ENCODE measurements around the gene SLFN13.

DNA sequence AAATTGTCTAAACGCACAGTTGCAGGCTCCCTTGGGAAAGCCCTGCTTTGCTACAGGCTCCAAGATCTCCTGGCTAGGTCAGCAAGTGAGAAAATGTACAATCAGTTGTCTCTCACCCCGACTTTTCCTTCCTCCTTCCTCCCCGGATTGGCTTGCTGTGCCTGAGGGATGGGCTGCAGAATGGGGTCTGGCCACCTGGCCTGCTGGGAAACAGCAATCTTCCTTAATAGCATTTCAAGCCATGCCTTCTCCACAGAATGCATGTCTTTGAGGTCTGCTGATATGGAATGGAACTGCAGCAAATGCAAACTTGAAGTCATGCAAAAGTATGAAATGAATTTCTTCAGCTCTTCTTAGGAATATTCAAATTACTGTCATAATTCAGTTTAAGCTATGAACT lies 42.9 kb upstream of the SLFN13 start:
- TF ChIP-seq, protein P1, sequence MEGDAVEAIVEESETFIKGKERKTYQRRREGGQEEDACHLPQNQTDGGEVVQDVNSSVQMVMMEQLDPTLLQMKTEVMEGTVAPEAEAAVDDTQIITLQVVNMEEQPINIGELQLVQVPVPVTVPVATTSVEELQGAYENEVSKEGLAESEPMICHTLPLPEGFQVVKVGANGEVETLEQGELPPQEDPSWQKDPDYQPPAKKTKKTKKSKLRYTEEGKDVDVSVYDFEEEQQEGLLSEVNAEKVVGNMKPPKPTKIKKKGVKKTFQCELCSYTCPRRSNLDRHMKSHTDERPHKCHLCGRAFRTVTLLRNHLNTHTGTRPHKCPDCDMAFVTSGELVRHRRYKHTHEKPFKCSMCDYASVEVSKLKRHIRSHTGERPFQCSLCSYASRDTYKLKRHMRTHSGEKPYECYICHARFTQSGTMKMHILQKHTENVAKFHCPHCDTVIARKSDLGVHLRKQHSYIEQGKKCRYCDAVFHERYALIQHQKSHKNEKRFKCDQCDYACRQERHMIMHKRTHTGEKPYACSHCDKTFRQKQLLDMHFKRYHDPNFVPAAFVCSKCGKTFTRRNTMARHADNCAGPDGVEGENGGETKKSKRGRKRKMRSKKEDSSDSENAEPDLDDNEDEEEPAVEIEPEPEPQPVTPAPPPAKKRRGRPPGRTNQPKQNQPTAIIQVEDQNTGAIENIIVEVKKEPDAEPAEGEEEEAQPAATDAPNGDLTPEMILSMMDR (IDR thresholded peaks at IDR 0.05; ENCODE audit: low read depth, low read length, missing input control), result no peak
- TF ChIP-seq SP1 (IDR thresholded peaks at IDR 0.05) (no peak), JUND (IDR thresholded peaks at IDR 0.05) (no peak), EGR1 (IDR thresholded peaks at IDR 0.05; ENCODE audit: low read depth in 2 of 2) (no peak), YY1 (IDR thresholded peaks at IDR 0.05) (no peak), TAF1 (conservative IDR thresholded peaks at IDR 0.05) (no peak), RXRA (IDR thresholded peaks at IDR 0.05) (no peak)
- TF ChIP-seq, protein P2, sequence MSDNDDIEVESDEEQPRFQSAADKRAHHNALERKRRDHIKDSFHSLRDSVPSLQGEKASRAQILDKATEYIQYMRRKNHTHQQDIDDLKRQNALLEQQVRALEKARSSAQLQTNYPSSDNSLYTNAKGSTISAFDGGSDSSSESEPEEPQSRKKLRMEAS (IDR thresholded peaks at IDR 0.05), result no peak
- TF ChIP-seq, protein P3, sequence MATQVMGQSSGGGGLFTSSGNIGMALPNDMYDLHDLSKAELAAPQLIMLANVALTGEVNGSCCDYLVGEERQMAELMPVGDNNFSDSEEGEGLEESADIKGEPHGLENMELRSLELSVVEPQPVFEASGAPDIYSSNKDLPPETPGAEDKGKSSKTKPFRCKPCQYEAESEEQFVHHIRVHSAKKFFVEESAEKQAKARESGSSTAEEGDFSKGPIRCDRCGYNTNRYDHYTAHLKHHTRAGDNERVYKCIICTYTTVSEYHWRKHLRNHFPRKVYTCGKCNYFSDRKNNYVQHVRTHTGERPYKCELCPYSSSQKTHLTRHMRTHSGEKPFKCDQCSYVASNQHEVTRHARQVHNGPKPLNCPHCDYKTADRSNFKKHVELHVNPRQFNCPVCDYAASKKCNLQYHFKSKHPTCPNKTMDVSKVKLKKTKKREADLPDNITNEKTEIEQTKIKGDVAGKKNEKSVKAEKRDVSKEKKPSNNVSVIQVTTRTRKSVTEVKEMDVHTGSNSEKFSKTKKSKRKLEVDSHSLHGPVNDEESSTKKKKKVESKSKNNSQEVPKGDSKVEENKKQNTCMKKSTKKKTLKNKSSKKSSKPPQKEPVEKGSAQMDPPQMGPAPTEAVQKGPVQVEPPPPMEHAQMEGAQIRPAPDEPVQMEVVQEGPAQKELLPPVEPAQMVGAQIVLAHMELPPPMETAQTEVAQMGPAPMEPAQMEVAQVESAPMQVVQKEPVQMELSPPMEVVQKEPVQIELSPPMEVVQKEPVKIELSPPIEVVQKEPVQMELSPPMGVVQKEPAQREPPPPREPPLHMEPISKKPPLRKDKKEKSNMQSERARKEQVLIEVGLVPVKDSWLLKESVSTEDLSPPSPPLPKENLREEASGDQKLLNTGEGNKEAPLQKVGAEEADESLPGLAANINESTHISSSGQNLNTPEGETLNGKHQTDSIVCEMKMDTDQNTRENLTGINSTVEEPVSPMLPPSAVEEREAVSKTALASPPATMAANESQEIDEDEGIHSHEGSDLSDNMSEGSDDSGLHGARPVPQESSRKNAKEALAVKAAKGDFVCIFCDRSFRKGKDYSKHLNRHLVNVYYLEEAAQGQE (IDR thresholded peaks at IDR 0.05), result no peak
- TF ChIP-seq, protein P4, sequence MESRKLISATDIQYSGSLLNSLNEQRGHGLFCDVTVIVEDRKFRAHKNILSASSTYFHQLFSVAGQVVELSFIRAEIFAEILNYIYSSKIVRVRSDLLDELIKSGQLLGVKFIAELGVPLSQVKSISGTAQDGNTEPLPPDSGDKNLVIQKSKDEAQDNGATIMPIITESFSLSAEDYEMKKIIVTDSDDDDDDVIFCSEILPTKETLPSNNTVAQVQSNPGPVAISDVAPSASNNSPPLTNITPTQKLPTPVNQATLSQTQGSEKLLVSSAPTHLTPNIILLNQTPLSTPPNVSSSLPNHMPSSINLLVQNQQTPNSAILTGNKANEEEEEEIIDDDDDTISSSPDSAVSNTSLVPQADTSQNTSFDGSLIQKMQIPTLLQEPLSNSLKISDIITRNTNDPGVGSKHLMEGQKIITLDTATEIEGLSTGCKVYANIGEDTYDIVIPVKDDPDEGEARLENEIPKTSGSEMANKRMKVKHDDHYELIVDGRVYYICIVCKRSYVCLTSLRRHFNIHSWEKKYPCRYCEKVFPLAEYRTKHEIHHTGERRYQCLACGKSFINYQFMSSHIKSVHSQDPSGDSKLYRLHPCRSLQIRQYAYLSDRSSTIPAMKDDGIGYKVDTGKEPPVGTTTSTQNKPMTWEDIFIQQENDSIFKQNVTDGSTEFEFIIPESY (IDR thresholded peaks at IDR 0.05), result no peak

Measured in liver (tissue), 3 donors.